Measurements from ENCODE around the gene ANO2. TPM values are rescaled to one million over a fixed set of nuclear protein-coding genes. Genes with fewer than 3 reads are reported as not detected.

ANO2 gene
- total and polyA plus RNA-seq, 7 experiments from 2014 or later = not detected

- Histone ChIP-seq H3K4me3 (ENCODE audit: low read length) (no peak overlapping the region), H3K4me1 (ENCODE audit: control insufficient read depth in 2 of 2, insufficient read depth in 2 of 2, low read length in 2 of 2) (no peaks in the 10 kb centered on the region), H3K9me3 (ENCODE audit: control insufficient read depth in 2 of 3, low read length in 3 of 3) (no peaks in the 10 kb centered on the region), H3K27ac (ENCODE audit: low read depth, low read length) (no peak overlapping the region), H3K36me3 (ENCODE audit: control insufficient read depth in 2 of 3, insufficient read depth in 3 of 3, low read length in 3 of 3) (no peaks in the 10 kb centered on the region), H3K27me3 (ENCODE audit: control insufficient read depth in 2 of 2, insufficient read depth in 2 of 2, low read length in 2 of 2) (no peaks in the 10 kb centered on the region)
- Mint-ChIP-seq H3K4me1 (peaks cover 0 to 1% (median 0%) of the 10 kb centered on the region in 7 donors), H3K27me3 (peaks cover 27 to 69% (median 56%) of the 10 kb centered on the region in 5 donors), H3K9me3 (peaks cover 0 to 6% (median 0%) of the 10 kb centered on the region in 11 donors), H3K4me3 (no peak overlapping the region), H3K36me3 (peaks cover 0 to 4% (median 0%) of the 10 kb centered on the region in 5 donors), H3K27ac (no peak overlapping the region)
- ChIA-PET POLR2A (no interaction called here), CTCF (no interaction called here)
- DNase-seq (no peak), ATAC-seq (no peak)
- intact Hi-C loops (cut with micrococcal nuclease) = no loop called here
Observed at GRCh38 chr12:5952031-5952430, 7.0 kb upstream of the ANO2 start.

DNA sequence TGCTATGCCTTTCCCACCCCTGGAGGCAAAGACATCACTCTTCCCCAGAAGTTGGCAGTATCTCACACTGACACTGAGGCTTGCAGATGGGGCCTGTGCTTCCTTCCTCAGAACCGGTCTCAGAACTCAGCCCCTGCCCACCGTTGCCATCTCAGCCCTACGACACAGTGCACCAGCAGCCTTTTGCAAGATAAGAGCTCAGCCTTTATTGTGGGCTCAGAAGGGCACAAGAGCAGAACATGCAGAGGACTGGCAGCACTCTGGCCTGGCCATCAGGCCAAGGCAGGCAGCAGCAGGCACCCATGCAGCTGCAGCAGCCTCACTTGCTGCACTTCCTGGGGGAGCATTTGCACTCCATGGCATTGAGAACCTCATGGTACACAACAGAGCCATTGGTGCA is 3.6 kb upstream of the ANO2 start:
- no peak for ATAC-seq
- Mint-ChIP-seq H3K4me3 (no peak overlapping the region), H3K27me3 (peaks cover 51 to 85% (median 75%) of the 10 kb centered on the region in 5 donors), H3K27ac (no peak overlapping the region), H3K9me3 (no peaks in the 10 kb centered on the region), H3K4me1 (peaks cover 0 to 7% (median 3%) of the 10 kb centered on the region in 7 donors), H3K36me3 (peaks cover 0 to under 1% (median 0%) of the 10 kb centered on the region in 5 donors)
- no peak overlapping the region for H3K4me3 ChIP-seq (ENCODE audit: low read length)
- H3K4me1 ChIP-seq (ENCODE audit: control insufficient read depth in 2 of 2, insufficient read depth in 2 of 2, low read length in 2 of 2) = no peaks in the 10 kb centered on the region
- H3K27me3 ChIP-seq (ENCODE audit: control insufficient read depth in 2 of 2, insufficient read depth in 2 of 2, low read length in 2 of 2) = no peaks in the 10 kb centered on the region
- intact Hi-C loops (cut with micrococcal nuclease) = no loop called here
- CTCF ChIA-PET = no interaction called here
- no peaks in the 10 kb centered on the region for H3K36me3 ChIP-seq (ENCODE audit: control insufficient read depth in 2 of 3, insufficient read depth in 3 of 3, low read length in 3 of 3)
- no peaks in the 10 kb centered on the region for H3K9me3 ChIP-seq (ENCODE audit: control insufficient read depth in 2 of 3, low read length in 3 of 3)
- POLR2A ChIA-PET = no interaction called here
- no peak overlapping the region for H3K27ac ChIP-seq (ENCODE audit: low read depth, low read length)
- no peak for DNase-seq

GRCh38 chr12:5947006-5947405 is 1.9 kb upstream of the ANO2 start:
- Mint-ChIP-seq H3K9me3 (peaks cover 0 to 4% (median 0%) of the 10 kb centered on the region in 11 donors), H3K4me3 (no peak overlapping the region), H3K4me1 (peaks cover 0 to 7% (median 3%) of the 10 kb centered on the region in 7 donors), H3K27me3 (peaks cover 62 to 81% (median 76%) of the 10 kb centered on the region in 5 donors), H3K27ac (no peak overlapping the region), H3K36me3 (no peaks in the 10 kb centered on the region)
- no peak overlapping the region for H3K27ac ChIP-seq (ENCODE audit: low read depth, low read length)
- intact Hi-C loops (cut with micrococcal nuclease) = no loop called here
- ChIA-PET CTCF (no interaction called here), POLR2A (no interaction called here)
- H3K36me3 ChIP-seq (ENCODE audit: control insufficient read depth in 2 of 3, insufficient read depth in 3 of 3, low read length in 3 of 3) = no peaks in the 10 kb centered on the region
- no peak for ATAC-seq
- no peaks in the 10 kb centered on the region for H3K4me1 ChIP-seq (ENCODE audit: control insufficient read depth in 2 of 2, insufficient read depth in 2 of 2, low read length in 2 of 2)
- no peaks in the 10 kb centered on the region for H3K27me3 ChIP-seq (ENCODE audit: control insufficient read depth in 2 of 2, insufficient read depth in 2 of 2, low read length in 2 of 2)
- no peaks in the 10 kb centered on the region for H3K9me3 ChIP-seq (ENCODE audit: control insufficient read depth in 2 of 3, low read length in 3 of 3)
- H3K4me3 ChIP-seq (ENCODE audit: low read length) = no peak overlapping the region
- DNase-seq = no peak

- no peak for ATAC-seq
- intact Hi-C loops (cut with micrococcal nuclease) = no loop called here
- Histone ChIP-seq H3K4me3 (ENCODE audit: low read length) (no peak overlapping the region), H3K4me1 (ENCODE audit: control insufficient read depth in 2 of 2, insufficient read depth in 2 of 2, low read length in 2 of 2) (no peaks in the 10 kb centered on the region), H3K27me3 (ENCODE audit: control insufficient read depth in 2 of 2, insufficient read depth in 2 of 2, low read length in 2 of 2) (no peaks in the 10 kb centered on the region), H3K27ac (ENCODE audit: low read depth, low read length) (no peak overlapping the region), H3K9me3 (ENCODE audit: control insufficient read depth in 2 of 3, low read length in 3 of 3) (no peaks in the 10 kb centered on the region), H3K36me3 (ENCODE audit: control insufficient read depth in 2 of 3, insufficient read depth in 3 of 3, low read length in 3 of 3) (no peaks in the 10 kb centered on the region)
- ChIA-PET CTCF (no interaction called here), POLR2A (no interaction called here)
- no peak overlapping the region for H3K4me3 Mint-ChIP-seq
- peaks cover 0 to 4% (median 0%) of the 10 kb centered on the region in 11 donors for H3K9me3 Mint-ChIP-seq
- no peaks in the 10 kb centered on the region for H3K36me3 Mint-ChIP-seq
- DNase-seq = no peak
- H3K27ac Mint-ChIP-seq = no peak overlapping the region
- H3K4me1 Mint-ChIP-seq = peaks cover 0 to 7% (median 3%) of the 10 kb centered on the region in 7 donors
- peaks cover 62 to 83% (median 74%) of the 10 kb centered on the region in 5 donors for H3K27me3 Mint-ChIP-seq
Observed at GRCh38 chr12:5946388-5946787, 1.3 kb upstream of the ANO2 start.

GRCh38 chr12:5944688-5945070 is 380 bp downstream of the ANO2 start:
- peaks cover 0 to 4% (median 0%) of the 10 kb centered on the region in 11 donors for H3K9me3 Mint-ChIP-seq
- DNase-seq (no peak), ATAC-seq (no peak)
- Histone ChIP-seq H3K27ac (ENCODE audit: low read depth, low read length) (no peak overlapping the region), H3K9me3 (ENCODE audit: control insufficient read depth in 2 of 3, low read length in 3 of 3) (no peaks in the 10 kb centered on the region), H3K36me3 (ENCODE audit: control insufficient read depth in 2 of 3, insufficient read depth in 3 of 3, low read length in 3 of 3) (no peaks in the 10 kb centered on the region), H3K27me3 (ENCODE audit: control insufficient read depth in 2 of 2, insufficient read depth in 2 of 2, low read length in 2 of 2) (no peaks in the 10 kb centered on the region), H3K4me1 (ENCODE audit: control insufficient read depth in 2 of 2, insufficient read depth in 2 of 2, low read length in 2 of 2) (no peaks in the 10 kb centered on the region), H3K4me3 (ENCODE audit: low read length) (no peak overlapping the region)
- no peak overlapping the region for H3K4me3 Mint-ChIP-seq
- CTCF ChIA-PET = no interaction called here
- POLR2A ChIA-PET = no interaction called here
- H3K36me3 Mint-ChIP-seq = peaks cover 0 to 3% (median 0%) of the 10 kb centered on the region in 5 donors
- no peak overlapping the region for H3K27ac Mint-ChIP-seq
- peaks cover 0 to 7% (median 3%) of the 10 kb centered on the region in 7 donors for H3K4me1 Mint-ChIP-seq
- peaks cover 61 to 90% (median 76%) of the 10 kb centered on the region in 5 donors for H3K27me3 Mint-ChIP-seq
- intact Hi-C loops (cut with micrococcal nuclease) = no loop called here

DNA sequence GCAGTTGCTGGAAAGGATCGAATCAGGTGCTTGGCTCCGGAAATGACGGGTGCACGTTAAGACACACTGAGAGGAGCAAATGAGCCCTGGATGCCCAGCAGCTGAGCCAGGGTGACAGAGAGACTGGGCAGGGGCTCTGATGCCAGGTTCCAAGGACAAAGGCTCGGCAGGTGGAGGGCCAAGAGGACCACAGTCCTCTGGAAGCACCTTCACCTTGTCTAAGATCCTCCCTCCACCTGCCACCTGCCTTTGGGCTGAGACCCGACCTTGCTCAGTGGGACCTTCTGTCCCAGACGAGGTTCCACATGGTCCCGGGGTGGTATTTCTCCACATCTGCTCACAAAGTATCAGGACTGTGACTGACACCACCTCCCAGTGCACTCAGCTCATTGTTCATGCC is 1.0 kb downstream of the ANO2 start:
- H3K27me3 ChIP-seq (ENCODE audit: control insufficient read depth in 2 of 2, insufficient read depth in 2 of 2, low read length in 2 of 2) = no peaks in the 10 kb centered on the region
- peaks cover 63 to 91% (median 81%) of the 10 kb centered on the region in 5 donors for H3K27me3 Mint-ChIP-seq

GRCh38 chr12:5941907-5942306 is 3.2 kb downstream of the ANO2 start:
- ChIA-PET POLR2A (no interaction called here), CTCF (no interaction called here)
- Mint-ChIP-seq H3K27ac (no peak overlapping the region), H3K4me1 (peaks cover 0 to 7% (median 3%) of the 10 kb centered on the region in 7 donors), H3K36me3 (peaks cover 0 to 3% (median 0%) of the 10 kb centered on the region in 5 donors), H3K27me3 (peaks cover 51 to 87% (median 85%) of the 10 kb centered on the region in 5 donors), H3K9me3 (peaks cover 0 to 4% (median 0%) of the 10 kb centered on the region in 11 donors), H3K4me3 (no peak overlapping the region)
- DNase-seq (no peak), ATAC-seq (no peak)
- no peaks in the 10 kb centered on the region for H3K4me1 ChIP-seq (ENCODE audit: control insufficient read depth in 2 of 2, insufficient read depth in 2 of 2, low read length in 2 of 2)
- intact Hi-C loops (cut with micrococcal nuclease) = no loop called here
- no peak overlapping the region for H3K27ac ChIP-seq (ENCODE audit: low read depth, low read length)
- no peaks in the 10 kb centered on the region for H3K27me3 ChIP-seq (ENCODE audit: control insufficient read depth in 2 of 2, insufficient read depth in 2 of 2, low read length in 2 of 2)
- no peak overlapping the region for H3K4me3 ChIP-seq (ENCODE audit: low read length)
- H3K9me3 ChIP-seq (ENCODE audit: control insufficient read depth in 2 of 3, low read length in 3 of 3) = no peaks in the 10 kb centered on the region
- H3K36me3 ChIP-seq (ENCODE audit: control insufficient read depth in 2 of 3, insufficient read depth in 3 of 3, low read length in 3 of 3) = no peaks in the 10 kb centered on the region

More for the DNA sequence above, 1.0 kb downstream of the ANO2 start:
- intact Hi-C loops (cut with micrococcal nuclease) = no loop called here
- Mint-ChIP-seq H3K27ac (no peak overlapping the region), H3K4me1 (peaks cover 0 to 7% (median 3%) of the 10 kb centered on the region in 7 donors), H3K4me3 (no peak overlapping the region), H3K36me3 (peaks cover 0 to 3% (median 0%) of the 10 kb centered on the region in 5 donors), H3K9me3 (peaks cover 0 to 4% (median 0%) of the 10 kb centered on the region in 11 donors)
- ChIA-PET POLR2A (no interaction called here), CTCF (no interaction called here)
- Histone ChIP-seq H3K27ac (ENCODE audit: low read depth, low read length) (no peak overlapping the region), H3K9me3 (ENCODE audit: control insufficient read depth in 2 of 3, low read length in 3 of 3) (no peaks in the 10 kb centered on the region), H3K4me1 (ENCODE audit: control insufficient read depth in 2 of 2, insufficient read depth in 2 of 2, low read length in 2 of 2) (no peaks in the 10 kb centered on the region), H3K4me3 (ENCODE audit: low read length) (no peak overlapping the region), H3K36me3 (ENCODE audit: control insufficient read depth in 2 of 3, insufficient read depth in 3 of 3, low read length in 3 of 3) (no peaks in the 10 kb centered on the region)
- DNase-seq = no peak
- ATAC-seq = no peak

All from naive thymus-derived CD4-positive, alpha-beta T cell (primary cell).